ENCODE results near the gene MAPK8IP3.

GRCh38 chr16:1691276-1691675, 14.7 kb upstream of the MAPK8IP3 start:
- TF ChIP-seq CTCF (IDR thresholded peaks at IDR 0.05; ENCODE audit: low read depth, low read length, poor library complexity, severe bottlenecking) (no peak), EZH2phosphoT487 (IDR thresholded peaks at IDR 0.05; ENCODE audit: borderline replicate concordance, low read length) (no peak)

All from DOHH2 (cell line).